ENCODE measurements around the gene ADAMTS8.

DNA sequence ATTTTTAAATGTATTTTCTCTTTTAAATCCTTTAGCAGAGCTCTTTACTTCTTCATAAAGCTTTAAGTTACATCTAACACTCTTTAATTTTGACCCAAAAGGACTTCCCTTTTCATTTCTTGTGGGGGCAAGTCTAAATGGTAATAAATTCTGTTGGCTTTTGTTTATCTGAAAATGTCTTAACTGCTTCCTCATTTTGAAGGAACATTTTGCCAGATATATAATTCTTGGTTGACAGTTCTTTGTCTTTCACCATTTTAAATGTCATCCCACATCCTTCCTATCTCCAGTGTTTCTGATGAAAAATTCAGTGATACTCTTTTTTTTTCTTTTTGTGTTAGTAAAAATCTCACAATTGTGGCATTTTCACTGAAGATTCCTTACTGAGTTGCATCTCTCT lies 69.0 kb downstream of the ADAMTS8 start:
- TF ChIP-seq, protein P1, sequence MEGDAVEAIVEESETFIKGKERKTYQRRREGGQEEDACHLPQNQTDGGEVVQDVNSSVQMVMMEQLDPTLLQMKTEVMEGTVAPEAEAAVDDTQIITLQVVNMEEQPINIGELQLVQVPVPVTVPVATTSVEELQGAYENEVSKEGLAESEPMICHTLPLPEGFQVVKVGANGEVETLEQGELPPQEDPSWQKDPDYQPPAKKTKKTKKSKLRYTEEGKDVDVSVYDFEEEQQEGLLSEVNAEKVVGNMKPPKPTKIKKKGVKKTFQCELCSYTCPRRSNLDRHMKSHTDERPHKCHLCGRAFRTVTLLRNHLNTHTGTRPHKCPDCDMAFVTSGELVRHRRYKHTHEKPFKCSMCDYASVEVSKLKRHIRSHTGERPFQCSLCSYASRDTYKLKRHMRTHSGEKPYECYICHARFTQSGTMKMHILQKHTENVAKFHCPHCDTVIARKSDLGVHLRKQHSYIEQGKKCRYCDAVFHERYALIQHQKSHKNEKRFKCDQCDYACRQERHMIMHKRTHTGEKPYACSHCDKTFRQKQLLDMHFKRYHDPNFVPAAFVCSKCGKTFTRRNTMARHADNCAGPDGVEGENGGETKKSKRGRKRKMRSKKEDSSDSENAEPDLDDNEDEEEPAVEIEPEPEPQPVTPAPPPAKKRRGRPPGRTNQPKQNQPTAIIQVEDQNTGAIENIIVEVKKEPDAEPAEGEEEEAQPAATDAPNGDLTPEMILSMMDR (IDR thresholded peaks at IDR 0.05), result no peak
- no peak for TF ChIP-seq POLR2A (IDR thresholded peaks at IDR 0.05)
